ENCODE results near the gene COPA. TPM values are rescaled to one million over a fixed set of nuclear protein-coding genes. Genes with fewer than 3 reads are reported as not detected.

The COPA gene
- total RNA-seq, 4 donors from 2014 or later = 118 to 179 (median 155) TPM

DNA sequence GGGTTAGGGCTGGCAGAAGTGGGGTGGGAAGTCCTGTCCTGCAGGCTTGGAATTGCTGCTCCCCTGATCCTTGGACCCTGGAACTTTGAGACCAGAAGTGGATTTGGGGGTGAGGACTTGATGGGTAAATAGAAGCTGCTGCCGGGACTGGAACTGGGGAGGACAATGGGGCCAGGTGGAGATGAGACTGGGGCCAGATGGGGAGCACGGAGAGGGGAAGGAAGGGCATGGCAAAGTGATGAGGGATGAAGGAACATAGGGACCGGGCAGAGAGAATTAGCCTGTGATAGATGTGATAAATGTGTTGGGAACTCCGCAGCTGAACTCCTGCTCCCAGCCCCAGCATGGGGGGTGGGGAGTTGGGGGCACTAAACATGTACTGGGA lies 24.5 kb upstream of the COPA start:
- DNase-seq (ENCODE audit: low spot score) = no peak
- TF ChIP-seq, protein P1, sequence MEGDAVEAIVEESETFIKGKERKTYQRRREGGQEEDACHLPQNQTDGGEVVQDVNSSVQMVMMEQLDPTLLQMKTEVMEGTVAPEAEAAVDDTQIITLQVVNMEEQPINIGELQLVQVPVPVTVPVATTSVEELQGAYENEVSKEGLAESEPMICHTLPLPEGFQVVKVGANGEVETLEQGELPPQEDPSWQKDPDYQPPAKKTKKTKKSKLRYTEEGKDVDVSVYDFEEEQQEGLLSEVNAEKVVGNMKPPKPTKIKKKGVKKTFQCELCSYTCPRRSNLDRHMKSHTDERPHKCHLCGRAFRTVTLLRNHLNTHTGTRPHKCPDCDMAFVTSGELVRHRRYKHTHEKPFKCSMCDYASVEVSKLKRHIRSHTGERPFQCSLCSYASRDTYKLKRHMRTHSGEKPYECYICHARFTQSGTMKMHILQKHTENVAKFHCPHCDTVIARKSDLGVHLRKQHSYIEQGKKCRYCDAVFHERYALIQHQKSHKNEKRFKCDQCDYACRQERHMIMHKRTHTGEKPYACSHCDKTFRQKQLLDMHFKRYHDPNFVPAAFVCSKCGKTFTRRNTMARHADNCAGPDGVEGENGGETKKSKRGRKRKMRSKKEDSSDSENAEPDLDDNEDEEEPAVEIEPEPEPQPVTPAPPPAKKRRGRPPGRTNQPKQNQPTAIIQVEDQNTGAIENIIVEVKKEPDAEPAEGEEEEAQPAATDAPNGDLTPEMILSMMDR (IDR thresholded peaks at IDR 0.05) = no peak
- no peak for ATAC-seq (ENCODE audit: low FRiP score)

DNA sequence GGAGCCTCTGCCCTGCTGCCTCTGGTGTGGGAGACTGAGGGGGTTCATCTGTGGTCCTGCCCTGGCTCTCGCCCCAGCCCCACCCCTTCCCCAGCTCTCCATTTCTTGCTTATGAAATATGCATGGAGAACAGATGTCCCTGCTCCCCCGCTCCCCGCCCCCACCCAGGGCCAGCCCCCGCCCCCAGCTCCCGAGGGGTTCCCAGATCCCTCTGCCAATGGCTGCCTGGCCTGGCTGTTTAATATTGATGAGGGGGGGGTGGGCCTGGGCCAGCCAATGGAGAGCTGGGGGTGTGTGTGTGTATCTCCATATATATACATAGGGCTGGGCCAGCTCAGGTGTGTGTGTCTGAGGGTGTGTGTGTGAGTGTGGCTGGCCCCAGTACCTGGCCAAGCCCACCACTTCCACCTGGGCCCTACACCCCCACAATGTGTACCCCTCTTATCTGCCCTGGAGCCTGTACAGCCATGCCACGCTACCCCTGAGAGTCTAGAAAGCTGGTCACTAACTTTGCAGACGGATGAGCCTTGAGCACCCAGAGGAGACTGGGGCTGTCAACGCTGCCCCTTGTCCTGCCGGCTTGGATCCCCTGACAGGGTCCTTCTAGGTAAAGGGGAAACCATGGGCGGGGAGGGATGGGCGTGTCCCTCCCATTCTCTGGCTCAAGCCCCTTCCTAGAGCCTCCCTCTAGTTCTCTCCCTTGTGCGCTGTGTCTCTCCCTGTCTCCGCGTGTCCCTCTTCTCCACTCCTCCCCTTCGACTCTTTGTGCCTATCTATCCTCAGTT lies 23.9 kb upstream of the COPA start, which contains the start of gene NHLH1:
NHLH1 (plus strand) TSS at position 341 of the 785 bp plus-strand sequence. CDS start 3,661 bp downstream, outside the sequence.
- ATAC-seq (ENCODE audit: low FRiP score) (no peak), DNase-seq (ENCODE audit: low spot score) (no peak)
- TF ChIP-seq, protein P1 (IDR thresholded peaks at IDR 0.05) = no peak

DNA sequence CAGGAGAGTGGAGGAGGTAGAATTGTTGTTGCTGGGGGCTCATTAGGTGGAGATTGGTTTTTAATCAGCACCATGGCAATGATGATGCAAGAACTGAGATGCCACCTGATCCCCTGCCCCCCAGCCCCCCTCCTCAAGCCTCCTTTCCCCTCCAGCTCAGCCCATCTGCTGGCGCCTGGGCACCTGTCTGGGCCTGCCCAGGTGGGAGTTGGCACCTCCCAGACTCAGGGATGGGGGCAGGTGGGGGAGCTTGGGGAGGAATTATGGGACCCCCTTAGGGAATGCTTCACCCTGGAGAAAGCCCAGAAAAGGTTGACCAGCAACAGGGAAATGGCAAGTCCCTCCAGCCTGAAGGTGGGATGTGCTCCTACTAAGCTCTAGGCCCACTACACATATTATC lies 22.3 kb upstream of the COPA start:
- DNase-seq (ENCODE audit: low spot score) (no peak), ATAC-seq (ENCODE audit: low FRiP score) (no peak)
- TF ChIP-seq, protein P1 (IDR thresholded peaks at IDR 0.05) = no peak

DNA sequence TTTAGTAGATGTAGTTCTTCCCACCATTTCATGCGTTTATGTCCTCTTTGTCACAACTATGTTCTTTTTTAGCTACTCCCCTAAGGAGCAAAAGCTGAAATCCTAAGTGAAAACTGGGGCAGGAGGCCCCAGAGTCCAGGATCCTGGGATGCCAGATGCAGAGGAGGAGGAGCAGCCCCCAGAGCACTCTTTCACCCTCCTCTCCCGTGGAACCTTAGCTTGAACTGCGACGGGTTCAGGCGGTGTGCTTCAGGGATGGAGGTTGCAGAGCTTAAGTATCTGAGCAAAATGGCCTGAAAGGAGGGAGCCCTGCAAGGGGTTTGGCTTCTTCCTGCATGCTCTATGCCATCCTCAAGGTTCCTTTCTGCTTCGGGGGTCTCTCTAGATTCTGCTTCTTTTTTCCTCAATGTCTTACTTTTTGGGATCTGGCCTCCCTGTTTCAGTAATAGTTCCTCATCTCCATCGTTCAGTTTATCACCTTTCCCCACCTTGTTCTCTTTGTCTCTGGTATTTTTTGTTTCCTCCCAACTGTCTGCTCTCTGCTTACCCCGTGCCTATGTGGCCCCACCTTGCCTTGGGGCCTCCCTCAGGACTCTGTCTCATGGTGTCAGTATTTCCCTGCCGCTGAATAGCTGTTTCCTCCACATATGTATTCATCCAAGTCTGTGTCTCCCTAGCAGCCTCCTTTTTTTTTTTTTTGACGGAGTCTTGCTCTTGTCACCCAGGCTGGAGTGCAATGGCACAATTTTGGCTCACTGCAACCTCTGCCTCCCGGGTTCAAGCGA lies 21.1 kb upstream of the COPA start:
- DNase-seq (ENCODE audit: low spot score) = no peak
- no peak for ATAC-seq (ENCODE audit: low FRiP score)
- TF ChIP-seq, protein P1 (IDR thresholded peaks at IDR 0.05) = no peak

DNA sequence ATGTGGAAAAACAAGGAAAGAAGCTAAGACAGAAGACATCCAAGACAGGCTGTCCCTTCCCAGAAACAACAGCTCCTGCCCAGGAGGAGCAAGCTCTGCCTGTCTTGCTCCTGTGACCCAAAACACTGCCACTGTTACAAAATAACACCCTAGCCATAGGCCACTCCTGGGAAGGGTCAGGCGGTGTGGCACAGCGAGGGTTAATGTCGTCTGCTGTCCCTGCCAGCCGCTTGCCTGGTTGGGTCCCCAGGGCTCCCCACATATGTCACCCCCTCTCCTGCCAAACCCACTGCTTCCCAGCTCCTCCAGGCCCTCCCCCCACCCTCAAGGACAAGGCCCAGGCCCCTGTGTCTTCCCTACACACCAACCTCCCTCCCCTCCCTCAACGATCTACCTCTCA lies 20.0 kb upstream of the COPA start:
- DNase-seq (ENCODE audit: low spot score) (no peak), ATAC-seq (ENCODE audit: low FRiP score) (no peak)
- TF ChIP-seq, protein P1 (IDR thresholded peaks at IDR 0.05) = no peak

DNA sequence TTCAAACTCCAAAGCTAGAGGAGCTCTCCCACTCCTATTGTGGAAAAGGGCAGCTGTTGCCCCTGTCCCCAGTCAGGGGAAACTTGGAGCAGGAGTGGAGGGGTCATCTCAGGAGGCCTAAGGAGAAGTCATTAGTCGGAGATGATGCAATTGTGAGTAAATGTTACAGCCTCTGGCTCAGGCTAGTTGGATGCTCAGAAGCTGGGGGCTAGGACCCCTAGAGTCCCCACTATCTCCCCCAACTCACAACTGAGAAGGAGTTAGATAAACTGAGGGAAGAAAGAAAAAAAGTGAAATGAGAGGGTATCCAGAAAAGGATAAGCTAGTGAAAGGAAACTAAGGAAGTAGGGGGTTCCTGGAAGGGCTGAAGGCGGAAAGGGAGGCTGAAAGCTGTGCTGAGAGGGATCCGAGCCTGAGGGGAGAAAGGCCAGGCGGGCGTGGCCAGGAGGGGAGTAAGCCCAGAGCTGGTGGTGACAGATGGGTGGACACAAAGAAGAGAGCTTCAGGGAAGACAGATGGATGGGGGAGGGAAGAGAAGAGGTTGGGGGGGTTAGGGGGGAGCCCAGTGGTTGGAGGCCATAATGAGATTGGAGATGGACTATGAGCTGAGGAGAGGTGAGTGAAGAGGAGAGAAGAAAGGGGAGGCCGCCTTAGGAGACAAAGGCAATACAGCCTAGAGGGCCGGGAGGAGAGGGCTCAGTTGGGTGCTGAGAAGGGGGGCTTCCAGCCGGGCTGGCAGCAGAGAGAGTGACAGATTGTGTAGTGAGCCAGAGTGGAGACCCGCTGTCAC lies 19.3 kb upstream of the COPA start:
- ATAC-seq (ENCODE audit: low FRiP score) (no peak), DNase-seq (ENCODE audit: low spot score) (no peak)
- TF ChIP-seq, protein P1 (IDR thresholded peaks at IDR 0.05) = no peak
